Erythroblast (primary cell): ENCODE measurements around the gene ORM1.

Experiments
- GATA1 ChIP-seq: IDR thresholded peaks from 2 replicates; pipeline ENCODE4 v1.6.1; 2011; ENCODE audit warnings: low read depth, mild to moderate bottlenecking, control low read depth, low read length, moderate library complexity
- POLR2A ChIP-seq: IDR thresholded peaks from 2 replicates; pipeline ENCODE4 v1.6.1; 2011; ENCODE audit warnings: mild to moderate bottlenecking, low read length

GRCh38 chr9:114317665-114318357, 5.1 kb upstream of the ORM1 start:
- TF ChIP-seq POLR2A = no peak
- TF ChIP-seq GATA1 = no peak
